ENCODE measurements around the gene AEBP1. TPM values are rescaled to one million over a fixed set of nuclear protein-coding genes. Genes with fewer than 3 reads are reported as not detected.

AEBP1 gene
- total RNA-seq, 2 donors from 2014 or later, result 39.2 to 51.9 TPM

- Histone ChIP-seq H3K36me3 (replicated peaks in 1 of 2; ENCODE audit: insufficient read depth in 1 of 2, low read depth in 2 of 2) (peaks cover 0 to 17% of the 10 kb centered on the region in 2 donors), H3K9me3 (no peaks in the 10 kb centered on the region), H3K27me3 (no peaks in the 10 kb centered on the region), H3K4me3 (peak overlapping the region; percentile 14 to 36), H3K27ac (peak overlapping the region; percentile 76 to 95 (median 90)), H3K4me1 (peaks cover 20% of the 10 kb centered on the region)
- ATAC-seq (peak; percentile 96), DNase-seq (peak; percentile 98 to 100 (median 99))
- intact Hi-C loops (cut with DNase I), result no loop called here
- WGBS, 2 donors, result 0 to 1% methylated on average over 11 to 50 of the region's 54 CpGs
- TF ChIP-seq CTCF (IDR thresholded peaks at IDR 0.05), result no peak
- peak; percentile 27 to 72 (median 72) for TF ChIP-seq POLR2A (IDR thresholded peaks at IDR 0.05)
Measured at GRCh38 chr7:44082541-44083207, 21.5 kb upstream of the AEBP1 start.

DNA sequence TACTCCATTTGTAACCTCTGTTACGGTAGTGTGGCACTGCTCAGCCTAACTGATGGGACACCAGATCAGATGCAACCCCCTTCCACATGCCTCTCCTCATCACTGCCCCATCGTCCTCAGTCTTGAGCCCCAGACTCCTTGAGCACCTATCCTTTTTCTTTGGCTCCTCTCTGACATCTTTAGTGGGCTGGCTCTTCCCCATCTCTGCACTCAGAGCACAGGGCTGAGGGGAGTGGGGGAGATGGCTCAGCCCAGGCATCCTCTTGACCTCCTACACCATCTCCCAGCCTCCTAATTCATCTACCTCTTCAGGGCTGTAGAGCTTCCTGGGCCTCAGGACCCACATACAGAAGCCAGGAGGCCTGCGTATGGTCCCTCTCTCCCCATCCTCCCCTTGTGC, 20.3 kb upstream of the AEBP1 start:
- H3K27ac ChIP-seq, result no peak overlapping the region
- no peak overlapping the region for H3K4me3 ChIP-seq
- H3K4me1 ChIP-seq, result peaks cover 20% of the 10 kb centered on the region
- DNase-seq (no peak), ATAC-seq (no peak)
- intact Hi-C loops (cut with DNase I), result no loop called here
- no peaks in the 10 kb centered on the region for H3K9me3 ChIP-seq
- 91 to 94% methylated on average over 3 of the region's 3 CpGs for WGBS, 2 donors
- TF ChIP-seq CTCF (IDR thresholded peaks at IDR 0.05) (no peak), POLR2A (IDR thresholded peaks at IDR 0.05) (no peak)
- H3K36me3 ChIP-seq (replicated peaks in 1 of 2; ENCODE audit: insufficient read depth in 1 of 2, low read depth in 2 of 2), result peaks cover 0 to 6% of the 10 kb centered on the region in 2 donors
- H3K27me3 ChIP-seq, result no peaks in the 10 kb centered on the region

DNA sequence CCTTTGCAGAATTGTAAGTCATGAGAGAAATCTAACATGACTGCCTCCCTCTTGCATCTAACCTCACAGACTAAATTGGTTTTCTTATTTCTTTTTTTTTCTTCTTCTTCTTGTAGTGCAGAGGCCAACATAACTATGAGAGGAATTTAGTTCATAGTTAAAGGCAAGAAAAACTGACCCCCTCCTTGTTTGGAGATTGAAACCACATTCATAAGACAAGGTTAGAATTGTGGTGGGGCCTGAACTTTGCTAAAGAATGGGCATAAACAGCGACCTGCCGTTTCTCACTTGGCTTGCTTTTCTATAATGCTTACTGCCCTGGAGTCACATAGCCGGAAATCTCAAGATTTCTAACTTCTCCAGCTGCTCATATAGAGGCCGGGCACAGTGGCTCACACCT, 19.4 kb upstream of the AEBP1 start:
- ATAC-seq (no peak), DNase-seq (no peak)
- 68 to 72% methylated on average over 4 of the region's 4 CpGs for WGBS, 2 donors
- Histone ChIP-seq H3K4me1 (peaks cover 19% of the 10 kb centered on the region), H3K4me3 (no peak overlapping the region), H3K27me3 (no peaks in the 10 kb centered on the region), H3K27ac (no peak overlapping the region), H3K36me3 (replicated peaks in 1 of 2; ENCODE audit: insufficient read depth in 1 of 2, low read depth in 2 of 2) (peaks cover 0 to under 1% of the 10 kb centered on the region in 2 donors), H3K9me3 (no peaks in the 10 kb centered on the region)
- intact Hi-C loops (cut with DNase I), result no loop called here
- TF ChIP-seq CTCF (IDR thresholded peaks at IDR 0.05) (no peak), POLR2A (IDR thresholded peaks at IDR 0.05) (no peak)

DNA sequence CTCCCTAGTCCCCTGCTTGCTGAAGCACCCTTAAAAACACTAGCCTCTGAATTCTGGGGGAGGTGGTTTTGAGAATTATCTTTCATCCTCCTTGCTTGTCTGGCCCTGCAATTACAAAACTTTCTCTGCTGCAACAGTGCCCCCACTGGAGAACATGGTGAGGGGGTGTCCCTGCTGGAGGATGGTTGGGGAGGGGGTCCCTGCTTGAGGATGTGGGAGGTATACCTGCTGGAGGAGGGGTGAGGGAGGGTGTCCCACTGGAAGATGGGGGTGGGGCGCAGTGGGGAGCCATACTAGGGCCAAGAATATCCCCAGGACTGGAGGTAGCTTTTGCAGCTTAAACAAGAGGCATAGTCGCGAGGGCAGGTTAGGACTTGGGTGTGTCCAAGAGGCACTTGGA, 18.6 kb upstream of the AEBP1 start:
- intact Hi-C loops (cut with DNase I), result no loop called here
- Histone ChIP-seq H3K36me3 (replicated peaks in 1 of 2; ENCODE audit: insufficient read depth in 1 of 2, low read depth in 2 of 2) (no peaks in the 10 kb centered on the region), H3K27me3 (no peaks in the 10 kb centered on the region), H3K4me3 (no peak overlapping the region), H3K4me1 (peaks cover 12% of the 10 kb centered on the region), H3K9me3 (no peaks in the 10 kb centered on the region), H3K27ac (no peak overlapping the region)
- no peak for TF ChIP-seq POLR2A (IDR thresholded peaks at IDR 0.05)
- TF ChIP-seq CTCF (IDR thresholded peaks at IDR 0.05), result no peak
- no peak for DNase-seq
- WGBS, 2 donors, result 80 to 87% methylated on average over 1 to 3 of the region's 3 CpGs
- no peak for ATAC-seq

DNA sequence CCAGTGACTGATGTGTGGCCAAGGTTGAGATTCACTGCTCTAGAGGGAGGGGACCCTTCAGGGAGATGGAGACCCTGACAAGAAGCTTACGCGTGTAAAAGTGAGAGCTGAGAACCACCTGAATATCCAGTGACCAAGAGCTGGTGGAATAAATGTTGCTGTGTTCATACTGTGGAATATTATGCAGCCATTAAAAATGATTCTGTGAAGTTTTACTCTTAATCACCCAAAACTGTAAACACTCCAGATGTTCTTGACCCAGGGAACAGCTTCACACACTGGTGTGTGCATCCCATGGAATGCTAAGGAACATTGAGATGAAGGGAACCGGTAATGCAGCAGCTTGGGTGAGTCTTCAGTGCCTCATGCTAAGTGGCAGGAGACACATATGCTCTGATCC, 17.5 kb upstream of the AEBP1 start:
- 97% methylated on average over 3 of the region's 3 CpGs for WGBS, 2 donors
- no peaks in the 10 kb centered on the region for H3K27me3 ChIP-seq
- no peaks in the 10 kb centered on the region for H3K36me3 ChIP-seq (replicated peaks in 1 of 2; ENCODE audit: insufficient read depth in 1 of 2, low read depth in 2 of 2)
- H3K27ac ChIP-seq, result no peak overlapping the region
- TF ChIP-seq POLR2A (IDR thresholded peaks at IDR 0.05) (no peak), CTCF (IDR thresholded peaks at IDR 0.05) (no peak)
- no peaks in the 10 kb centered on the region for H3K9me3 ChIP-seq
- H3K4me1 ChIP-seq, result peaks cover under 1% of the 10 kb centered on the region
- intact Hi-C loops (cut with DNase I), result no loop called here
- H3K4me3 ChIP-seq, result no peak overlapping the region
- DNase-seq (no peak), ATAC-seq (no peak)
